CD4-positive, alpha-beta T cell (primary cell): ENCODE measurements around the gene TMEM79. TPM values are rescaled to one million over a fixed set of nuclear protein-coding genes. Genes with fewer than 3 reads are reported as not detected.

Experiments
- ATAC-seq: fragments of 200-7000 bp; cut with Tn5 transposase; one replicate; pipeline ENCODE4 v1.10.0; 2022; ENCODE audit warnings: mild to moderate bottlenecking; ENCODE audit not compliant: poor library complexity
- CTCF ChIA-PET: fragments of 350-600 bp; sonication (Branson Sonifier 250); formaldehyde crosslinking; loops from one replicate; lab custom pipeline; 2021; ENCODE audit warnings: antibody characterized with exemption, inconsistent platforms; lab: Charles Lee
- POLR2A ChIA-PET: fragments of 350-600 bp; sonication (Branson Sonifier 250); formaldehyde crosslinking; loops from one replicate; lab custom pipeline; 2021; ENCODE audit warnings: antibody characterized with exemption, inconsistent platforms; lab: Charles Lee
- DNase-seq, 14 experiments: peaks; one replicate each; pipeline ENCODE4 v3.0.0-alpha.2; 2013 to 2020; ENCODE audit warnings: mixed read lengths in 2 of 14
- H3K27ac ChIP-seq, 2 donors: one replicate each; pipeline versions ENCODE4 v1.5.1 to v1.7.0; 2013; ENCODE audit warnings: low read length in 2 of 2, low read depth in 1 of 2, mild to moderate bottlenecking in 1 of 2
- H3K27me3 ChIP-seq, 2 experiments: 1 replicate in 1 of 2; 2 replicates in 1 of 2; pipeline versions ENCODE4 v1.6.1 to v1.7.0; 2013; ENCODE audit warnings: low read length in 2 of 2, control low read depth in 1 of 2, mild to moderate bottlenecking in 1 of 2, moderate library complexity in 1 of 2; ENCODE audit not compliant: insufficient read depth in 2 of 2, control insufficient read depth in 1 of 2
- H3K36me3 ChIP-seq: one replicate; pipeline ENCODE4 v1.6.1; 2013; ENCODE audit warnings: low read length, control low read depth; ENCODE audit not compliant: insufficient read depth
- H3K4me1 ChIP-seq: one replicate; pipeline ENCODE4 v1.6.1; 2013; ENCODE audit warnings: low read length, control low read depth; ENCODE audit not compliant: insufficient read depth
- H3K4me3 ChIP-seq: one replicate; pipeline ENCODE4 v1.5.1; 2013; ENCODE audit warnings: mild to moderate bottlenecking, low read length, moderate library complexity
- H3K9me3 ChIP-seq, 2 experiments: 1 replicate in 1 of 2; 2 replicates in 1 of 2; pipeline versions ENCODE4 v1.6.1 to v1.7.0; 2013; ENCODE audit warnings: low read length in 2 of 2, mild to moderate bottlenecking in 2 of 2, control low read depth in 1 of 2, moderate library complexity in 1 of 2; ENCODE audit not compliant: control insufficient read depth in 1 of 2, insufficient read depth in 1 of 2
- H3K27ac Mint-ChIP-seq: one replicate; pipeline ENCODE4 v1.8.0; 2020; ENCODE audit warnings: mixed read lengths
- H3K27me3 Mint-ChIP-seq: one replicate; pipeline ENCODE4 v1.8.0; 2021; ENCODE audit warnings: mixed read lengths
- H3K36me3 Mint-ChIP-seq: one replicate; pipeline ENCODE4 v1.8.0; 2021; ENCODE audit warnings: low read depth, mixed read lengths
- H3K4me1 Mint-ChIP-seq: one replicate; pipeline ENCODE4 v1.8.0; 2021; ENCODE audit warnings: low read depth, mixed read lengths
- H3K4me3 Mint-ChIP-seq: one replicate; pipeline ENCODE4 v1.8.0; 2020; ENCODE audit warnings: mild to moderate bottlenecking, mixed read lengths
- H3K9me3 Mint-ChIP-seq: one replicate; pipeline ENCODE4 v1.8.0; 2020; ENCODE audit warnings: mixed read lengths
- intact Hi-C, 2 experiments: fragments of 100-400 bp; cut with DNase I in 1 of 2; cut with micrococcal nuclease in 1 of 2; formaldehyde crosslinking; loops; one replicate each; pipeline versions ENCODE4 v1.15.1 to v1.9.0; 2023 to 2025; cut with DNase I, micrococcal nuclease
- total RNA-seq, 174 experiments: library from RNA in 2 of 174; stranded (reverse) in 2 of 174; gene quantifications; one replicate each; pipeline ENCODE4 v1.2.3 and lab custom pipeline; 2021 to 2026
- TF ChIP-seq, protein P1 (sequence below): fragments of 200-600 bp; IDR thresholded peaks from one replicate; pipeline ENCODE4 v1.8.0; 2022; ENCODE audit warnings: antibody characterized with exemption, mild to moderate bottlenecking

Gene TMEM79
- total RNA-seq, 2 experiments from 2014 or later: 1.0 to 1.7 TPM

GRCh38 chr1:156336242-156336641 lies 52.1 kb downstream of the TMEM79 start:
- Mint-ChIP-seq H3K27me3 (no peaks in the 10 kb centered on the region), H3K4me3 (peak overlapping the region; percentile 87), H3K27ac (peak overlapping the region; percentile 31), H3K36me3 (peaks cover 59% of the 10 kb centered on the region), H3K4me1 (peaks cover 41% of the 10 kb centered on the region), H3K9me3 (no peaks in the 10 kb centered on the region)
- Histone ChIP-seq H3K9me3 (no peaks in the 10 kb centered on the region), H3K4me3 (no peak overlapping the region), H3K36me3 (peaks cover 43% of the 10 kb centered on the region), H3K27me3 (no peaks in the 10 kb centered on the region), H3K4me1 (peaks cover 23% of the 10 kb centered on the region), H3K27ac (no peak overlapping the region)
- peak in 2 of 14 experiments; percentile 14 to 21 for DNase-seq
- CTCF ChIA-PET: no interaction called here
- TF ChIP-seq, protein P1, sequence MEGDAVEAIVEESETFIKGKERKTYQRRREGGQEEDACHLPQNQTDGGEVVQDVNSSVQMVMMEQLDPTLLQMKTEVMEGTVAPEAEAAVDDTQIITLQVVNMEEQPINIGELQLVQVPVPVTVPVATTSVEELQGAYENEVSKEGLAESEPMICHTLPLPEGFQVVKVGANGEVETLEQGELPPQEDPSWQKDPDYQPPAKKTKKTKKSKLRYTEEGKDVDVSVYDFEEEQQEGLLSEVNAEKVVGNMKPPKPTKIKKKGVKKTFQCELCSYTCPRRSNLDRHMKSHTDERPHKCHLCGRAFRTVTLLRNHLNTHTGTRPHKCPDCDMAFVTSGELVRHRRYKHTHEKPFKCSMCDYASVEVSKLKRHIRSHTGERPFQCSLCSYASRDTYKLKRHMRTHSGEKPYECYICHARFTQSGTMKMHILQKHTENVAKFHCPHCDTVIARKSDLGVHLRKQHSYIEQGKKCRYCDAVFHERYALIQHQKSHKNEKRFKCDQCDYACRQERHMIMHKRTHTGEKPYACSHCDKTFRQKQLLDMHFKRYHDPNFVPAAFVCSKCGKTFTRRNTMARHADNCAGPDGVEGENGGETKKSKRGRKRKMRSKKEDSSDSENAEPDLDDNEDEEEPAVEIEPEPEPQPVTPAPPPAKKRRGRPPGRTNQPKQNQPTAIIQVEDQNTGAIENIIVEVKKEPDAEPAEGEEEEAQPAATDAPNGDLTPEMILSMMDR: no peak
- intact Hi-C loops: loop anchor here in 1 of 2 experiments (5.0 kb wide), 2 partner anchors 124 to 144 kb away; partner anchors contain the start of genes PMF1 and SLC25A44
- POLR2A ChIA-PET: no interaction called here
- ATAC-seq: no peak

GRCh38 chr1:156337052-156337887 lies 53.1 kb downstream of the TMEM79 start:
- POLR2A ChIA-PET: interaction anchor here (1.0 to 2.0 kb wide), 4 partner anchors 54 to 163 kb away, joined by 3 to 17 read pairs (median 4); partner anchors contain the start of genes MEF2D, PMF1, SMG5 and TMEM79
- H3K4me1 ChIP-seq: peaks cover 23% of the 10 kb centered on the region
- H3K36me3 ChIP-seq: peaks cover 35% of the 10 kb centered on the region
- peak overlapping the region; percentile 84 for H3K4me3 ChIP-seq
- no peaks in the 10 kb centered on the region for H3K9me3 Mint-ChIP-seq
- no peaks in the 10 kb centered on the region for H3K27me3 ChIP-seq
- ATAC-seq: no peak
- intact Hi-C loops: loop anchor here in 1 of 2 experiments (5.0 kb wide), 2 partner anchors 125 to 145 kb away; partner anchors contain the start of genes PMF1 and SLC25A44
- no peaks in the 10 kb centered on the region for H3K9me3 ChIP-seq
- peak overlapping the region; percentile 87 for H3K4me3 Mint-ChIP-seq
- TF ChIP-seq, protein P1: no peak
- CTCF ChIA-PET: interaction anchor here (1.6 kb wide), 1 partner anchor 368 kb away, joined by 3 read pairs; the partner anchor contains the start of gene CRABP2
- no peaks in the 10 kb centered on the region for H3K27me3 Mint-ChIP-seq
- H3K27ac ChIP-seq: peak overlapping the region; percentile 60 to 75
- peak in 2 of 14 experiments; percentile 9 to 13 for DNase-seq
- peaks cover 54% of the 10 kb centered on the region for H3K36me3 Mint-ChIP-seq
- peaks cover 41% of the 10 kb centered on the region for H3K4me1 Mint-ChIP-seq
- H3K27ac Mint-ChIP-seq: peak overlapping the region; percentile 88

- Mint-ChIP-seq H3K36me3 (peaks cover 48% of the 10 kb centered on the region), H3K4me1 (peaks cover 41% of the 10 kb centered on the region), H3K9me3 (no peaks in the 10 kb centered on the region), H3K4me3 (peak overlapping the region; percentile 87), H3K27me3 (no peaks in the 10 kb centered on the region), H3K27ac (peak overlapping the region; percentile 88)
- ChIA-PET CTCF (interaction anchor here (1.6 kb wide), 1 partner anchor 368 kb away, joined by 3 read pairs; the partner anchor contains the start of gene CRABP2), POLR2A (interaction anchor here (1.0 to 2.0 kb wide), 4 partner anchors 55 to 163 kb away, joined by 3 to 17 read pairs (median 4); partner anchors contain the start of genes MEF2D, PMF1, SMG5 and TMEM79)
- DNase-seq (peak in 2 of 14 experiments; percentile 3 to 5), ATAC-seq (no peak)
- peak overlapping the region; percentile 60 to 75 for H3K27ac ChIP-seq
- no peaks in the 10 kb centered on the region for H3K9me3 ChIP-seq
- peaks cover 23% of the 10 kb centered on the region for H3K4me1 ChIP-seq
- intact Hi-C loops: loop anchor here in 1 of 2 experiments (1.0 to 5.0 kb wide), 3 partner anchors 56 to 146 kb away; partner anchors contain the start of genes PMF1, SLC25A44 and SMG5
- no peaks in the 10 kb centered on the region for H3K27me3 ChIP-seq
- TF ChIP-seq, protein P1: no peak
- peaks cover 30% of the 10 kb centered on the region for H3K36me3 ChIP-seq
- H3K4me3 ChIP-seq: peak overlapping the region; percentile 84
Measured at GRCh38 chr1:156337888-156338179, 53.7 kb downstream of the TMEM79 start.
